Measurements from ENCODE around the gene HDGFL2. TPM values are rescaled to one million over a fixed set of nuclear protein-coding genes. Genes with fewer than 3 reads are reported as not detected.

Gene HDGFL2
- total and polyA plus RNA-seq, 10 of the 15 experiments (the other 5 are each of a cell fraction or from before 2014, with no cell fraction given) = 0.16 to 56.9 (median 25.3) TPM

- H3K79me2 ChIP-seq (ENCODE audit: control insufficient read depth, insufficient read depth, low read length) = no peaks in the 10 kb centered on the region
- ATAC-seq = no peak
- H3K9ac ChIP-seq (ENCODE audit: control insufficient read depth, insufficient read depth, low read length) = no peak overlapping the region
- ChIA-PET RAD21 (ENCODE audit: unreplicated experiment) (no interaction called here), POLR2A (interaction anchor here (0.7 kb wide), 1 partner anchor 1642 kb away, joined by 3 read pairs; no protein-coding TSS in a partner anchor), CTCF (no interaction called here), SMC1A (ENCODE audit: uncharacterized antibody, unreplicated experiment) (no interaction called here)
- DNase-seq (ENCODE audit: low read depth, low spot score) = no peak
- 85% methylated on average over 16 of the region's 16 CpGs for WGBS (ENCODE audit: insufficient coverage, insufficient replicate concordance, low lambda C conversion rate, missing lambda C conversion rate)
- intact Hi-C loops (cut with micrococcal nuclease; ENCODE audit: unreplicated experiment) (no loop called here), in situ Hi-C loops (cut with MboI) (no loop called here)
- H3K4me3 ChIP-seq = no peak overlapping the region
- no TSS peak for BruUV-seq (replicated peaks)
- H3K27me3 ChIP-seq (replicated peaks in 1 of 2; ENCODE audit: control insufficient read depth in 2 of 2, insufficient read depth in 2 of 2, low read length in 1 of 2) = no peaks in the 10 kb centered on the region
- no peak overlapping the region for H3K27ac ChIP-seq (ENCODE audit: control insufficient read depth, insufficient read depth)
- no peak for FAIRE-seq
- no peak overlapping the region for H3K4me2 ChIP-seq (ENCODE audit: control insufficient read depth, insufficient read depth)
- no peaks in the 10 kb centered on the region for H4K20me1 ChIP-seq (ENCODE audit: control insufficient read depth, insufficient read depth)
- no peak overlapping the region for H2AFZ ChIP-seq (ENCODE audit: control insufficient read depth, low read depth, low read length)
- H3K9me3 ChIP-seq (replicated peaks; ENCODE audit: control insufficient read depth, insufficient read depth, low read length) = no peaks in the 10 kb centered on the region
- H3K36me3 ChIP-seq (ENCODE audit: control insufficient read depth in 2 of 2, insufficient read depth in 2 of 2, low read length in 1 of 2) = peaks cover 16 to 17% of the 10 kb centered on the region in 2 experiments; a peak in 3 of 4 replicates
- peaks cover 10% of the 10 kb centered on the region for H3K4me1 ChIP-seq (ENCODE audit: control insufficient read depth, insufficient read depth, low read length)
- no peak for TF ChIP-seq TCF12 (IDR thresholded peaks at IDR 0.05; ENCODE audit: low read depth, low read length)
- no peak for TF ChIP-seq BCL11A (IDR thresholded peaks at IDR 0.05; ENCODE audit: low read depth, low read length)
- TF ChIP-seq CUX1 (IDR thresholded peaks at IDR 0.05; ENCODE audit: insufficient replicate concordance, low read depth, low read length) = no peak
- no peak for TF ChIP-seq SMAD1 (IDR thresholded peaks at IDR 0.05; ENCODE audit: low read depth, partially characterized antibody)
- TF ChIP-seq SPI1 (IDR thresholded peaks at IDR 0.05; ENCODE audit: borderline replicate concordance, insufficient read depth, low read depth, low read length) = no peak
- no peak for TF ChIP-seq MTA2 (IDR thresholded peaks at IDR 0.05; ENCODE audit: low read depth)
- TF ChIP-seq, protein P1, sequence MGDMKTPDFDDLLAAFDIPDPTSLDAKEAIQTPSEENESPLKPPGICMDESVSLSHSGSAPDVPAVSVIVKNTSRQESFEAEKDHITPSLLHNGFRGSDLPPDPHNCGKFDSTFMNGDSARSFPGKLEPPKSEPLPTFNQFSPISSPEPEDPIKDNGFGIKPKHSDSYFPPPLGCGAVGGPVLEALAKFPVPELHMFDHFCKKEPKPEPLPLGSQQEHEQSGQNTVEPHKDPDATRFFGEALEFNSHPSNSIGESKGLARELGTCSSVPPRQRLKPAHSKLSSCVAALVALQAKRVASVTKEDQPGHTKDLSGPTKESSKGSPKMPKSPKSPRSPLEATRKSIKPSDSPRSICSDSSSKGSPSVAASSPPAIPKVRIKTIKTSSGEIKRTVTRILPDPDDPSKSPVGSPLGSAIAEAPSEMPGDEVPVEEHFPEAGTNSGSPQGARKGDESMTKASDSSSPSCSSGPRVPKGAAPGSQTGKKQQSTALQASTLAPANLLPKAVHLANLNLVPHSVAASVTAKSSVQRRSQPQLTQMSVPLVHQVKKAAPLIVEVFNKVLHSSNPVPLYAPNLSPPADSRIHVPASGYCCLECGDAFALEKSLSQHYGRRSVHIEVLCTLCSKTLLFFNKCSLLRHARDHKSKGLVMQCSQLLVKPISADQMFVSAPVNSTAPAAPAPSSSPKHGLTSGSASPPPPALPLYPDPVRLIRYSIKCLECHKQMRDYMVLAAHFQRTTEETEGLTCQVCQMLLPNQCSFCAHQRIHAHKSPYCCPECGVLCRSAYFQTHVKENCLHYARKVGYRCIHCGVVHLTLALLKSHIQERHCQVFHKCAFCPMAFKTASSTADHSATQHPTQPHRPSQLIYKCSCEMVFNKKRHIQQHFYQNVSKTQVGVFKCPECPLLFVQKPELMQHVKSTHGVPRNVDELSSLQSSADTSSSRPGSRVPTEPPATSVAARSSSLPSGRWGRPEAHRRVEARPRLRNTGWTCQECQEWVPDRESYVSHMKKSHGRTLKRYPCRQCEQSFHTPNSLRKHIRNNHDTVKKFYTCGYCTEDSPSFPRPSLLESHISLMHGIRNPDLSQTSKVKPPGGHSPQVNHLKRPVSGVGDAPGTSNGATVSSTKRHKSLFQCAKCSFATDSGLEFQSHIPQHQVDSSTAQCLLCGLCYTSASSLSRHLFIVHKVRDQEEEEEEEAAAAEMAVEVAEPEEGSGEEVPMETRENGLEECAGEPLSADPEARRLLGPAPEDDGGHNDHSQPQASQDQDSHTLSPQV (IDR thresholded peaks at IDR 0.05) = no peak
- TF ChIP-seq, protein P2, sequence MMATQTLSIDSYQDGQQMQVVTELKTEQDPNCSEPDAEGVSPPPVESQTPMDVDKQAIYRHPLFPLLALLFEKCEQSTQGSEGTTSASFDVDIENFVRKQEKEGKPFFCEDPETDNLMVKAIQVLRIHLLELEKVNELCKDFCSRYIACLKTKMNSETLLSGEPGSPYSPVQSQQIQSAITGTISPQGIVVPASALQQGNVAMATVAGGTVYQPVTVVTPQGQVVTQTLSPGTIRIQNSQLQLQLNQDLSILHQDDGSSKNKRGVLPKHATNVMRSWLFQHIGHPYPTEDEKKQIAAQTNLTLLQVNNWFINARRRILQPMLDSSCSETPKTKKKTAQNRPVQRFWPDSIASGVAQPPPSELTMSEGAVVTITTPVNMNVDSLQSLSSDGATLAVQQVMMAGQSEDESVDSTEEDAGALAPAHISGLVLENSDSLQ (IDR thresholded peaks at IDR 0.05) = no peak
- no peak for TF ChIP-seq POLR2A (IDR thresholded peaks at IDR 0.05; ENCODE audit: low read depth, low read length)
These were observed 48.5 kb upstream of the HDGFL2 start for GRCh38 chr19:4423416-4424126.

Data from GM12878 (cell line).